GM18498 (cell line): ENCODE data around the gene FCHSD2.
A peak's percentile ranks its signal among the peaks of the same experiment; 100 is the strongest.

ENCODE experiments used
- ATAC-seq: cut with Tn5 transposase; IDR thresholded peaks from one replicate; pipeline ENCODE4 v1.9.1; 2021; ENCODE audit warnings: mild to moderate bottlenecking, moderate library complexity; ENCODE audit not compliant: unreplicated experiment

FCHSD2 gene

GRCh38 chr11:73172992-73173656, 31.0 kb upstream of the FCHSD2 start:
- ATAC-seq: no peak

DNA sequence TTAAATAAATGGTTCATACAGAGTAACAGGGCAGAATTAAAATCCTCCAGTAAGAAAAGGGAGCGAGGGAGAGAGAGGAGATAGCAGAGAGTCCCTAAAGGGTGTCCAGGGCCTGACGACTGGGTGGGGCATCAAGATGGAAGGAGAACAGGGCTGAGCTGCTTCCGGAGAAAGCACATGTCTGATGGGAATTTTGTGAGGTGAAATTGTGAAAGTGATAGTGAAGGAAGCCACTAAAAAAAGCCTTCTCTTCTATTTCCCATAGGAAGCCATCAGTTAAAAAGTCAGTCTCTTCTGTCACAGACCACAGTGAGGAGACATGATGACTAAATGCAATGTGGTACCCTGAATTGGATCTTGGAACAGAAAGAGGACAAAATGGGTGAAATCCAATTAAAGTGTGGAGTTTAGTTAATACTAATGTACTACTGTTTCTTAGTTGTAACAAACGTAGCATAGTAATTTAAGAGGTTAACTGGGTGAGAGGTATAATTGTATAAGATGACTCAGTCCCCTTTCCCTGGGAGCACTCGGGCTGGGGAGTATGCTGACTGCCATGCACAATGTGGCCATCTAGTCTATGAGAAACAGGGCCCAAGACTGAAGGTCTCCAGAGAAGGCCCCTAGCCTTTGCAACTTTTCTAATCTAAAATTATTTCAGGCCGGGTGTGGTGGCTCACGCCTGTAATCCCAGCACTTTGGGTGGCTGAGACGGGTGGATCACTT, 29.5 kb upstream of the FCHSD2 start:
- no peak for ATAC-seq

DNA sequence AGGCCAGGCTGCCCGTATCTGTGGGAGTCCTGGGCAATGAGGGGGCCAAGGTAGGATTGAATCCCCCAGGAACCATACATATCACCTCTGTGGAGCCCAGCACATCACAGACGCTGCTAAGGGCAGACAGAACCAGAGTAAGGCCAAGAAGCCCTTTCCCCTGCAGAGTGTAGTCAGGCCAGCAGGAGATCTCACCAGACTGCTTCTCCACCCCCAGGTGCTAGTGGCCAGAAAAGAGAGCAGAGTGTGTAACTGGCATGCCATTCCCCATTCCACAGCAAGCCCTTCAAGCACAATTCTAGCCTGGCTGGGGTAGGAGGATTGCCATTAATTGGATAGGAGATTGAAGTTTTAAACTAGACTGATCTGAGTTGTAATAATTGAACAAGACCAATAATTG, 28.0 kb upstream of the FCHSD2 start:
- ATAC-seq: no peak

DNA sequence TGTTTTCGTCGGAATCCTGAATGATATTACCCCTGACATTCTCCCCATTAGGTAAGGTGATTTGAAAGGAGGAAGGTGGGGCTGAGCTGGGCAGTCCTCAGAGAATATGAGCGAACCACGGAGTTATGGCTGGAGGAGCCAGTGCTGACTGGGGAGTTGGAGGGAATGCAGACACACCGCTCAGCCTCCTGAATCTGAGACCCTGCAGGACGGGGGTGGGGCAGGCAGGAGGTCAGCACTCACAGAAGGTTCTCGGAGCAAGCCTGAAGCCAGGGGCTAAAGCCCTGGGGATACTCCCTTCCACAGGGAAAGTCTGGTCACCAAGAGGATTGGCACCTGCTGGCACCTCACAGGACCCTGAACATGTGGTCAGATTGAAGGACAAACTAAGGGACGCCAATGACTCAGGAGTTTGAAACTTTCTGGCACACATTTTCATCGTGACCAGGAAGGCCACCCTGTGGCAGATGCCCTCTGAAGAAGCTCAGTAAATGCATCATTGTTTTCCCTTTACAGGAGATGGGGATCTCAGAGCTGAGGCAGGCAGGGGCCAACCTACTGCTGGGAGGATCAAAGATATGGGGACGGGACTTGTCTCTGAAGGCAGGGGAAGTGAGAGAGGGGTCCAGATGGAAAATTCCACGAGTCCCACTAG, 26.9 kb upstream of the FCHSD2 start:
- no peak for ATAC-seq

- no peak for ATAC-seq
Measured at GRCh38 chr11:73167363-73167954, 25.3 kb upstream of the FCHSD2 start.

- no peak for ATAC-seq
Measured at GRCh38 chr11:73164803-73165540, 22.9 kb upstream of the FCHSD2 start.

DNA sequence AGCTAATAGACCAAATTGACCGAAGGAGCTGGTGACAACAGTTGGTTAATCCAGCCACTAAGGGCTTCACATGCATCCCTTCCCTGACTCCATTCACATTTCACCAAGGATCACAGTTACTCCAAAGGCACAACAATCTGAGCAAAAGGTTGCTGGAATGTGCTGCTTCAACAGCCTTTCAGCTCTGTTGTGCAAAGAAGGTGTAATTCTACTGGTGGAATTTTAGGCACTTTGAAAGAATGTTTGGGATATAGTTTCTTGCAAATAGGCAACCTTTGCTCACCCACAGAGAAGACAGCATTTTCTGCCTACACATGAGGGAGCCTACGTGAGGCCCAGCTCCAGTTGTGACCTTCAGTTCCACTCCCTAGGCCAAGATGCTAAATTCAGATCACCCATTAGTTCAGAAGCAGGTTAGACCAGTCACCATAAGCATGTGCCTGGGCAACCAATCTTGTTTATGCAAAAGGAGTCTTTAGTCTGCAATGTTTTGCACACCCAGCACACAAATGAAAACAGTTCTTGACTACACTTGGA, 21.6 kb upstream of the FCHSD2 start:
- ATAC-seq: no peak

- ATAC-seq: no peak
Measured at GRCh38 chr11:73162196-73162740, 20.1 kb upstream of the FCHSD2 start.

DNA sequence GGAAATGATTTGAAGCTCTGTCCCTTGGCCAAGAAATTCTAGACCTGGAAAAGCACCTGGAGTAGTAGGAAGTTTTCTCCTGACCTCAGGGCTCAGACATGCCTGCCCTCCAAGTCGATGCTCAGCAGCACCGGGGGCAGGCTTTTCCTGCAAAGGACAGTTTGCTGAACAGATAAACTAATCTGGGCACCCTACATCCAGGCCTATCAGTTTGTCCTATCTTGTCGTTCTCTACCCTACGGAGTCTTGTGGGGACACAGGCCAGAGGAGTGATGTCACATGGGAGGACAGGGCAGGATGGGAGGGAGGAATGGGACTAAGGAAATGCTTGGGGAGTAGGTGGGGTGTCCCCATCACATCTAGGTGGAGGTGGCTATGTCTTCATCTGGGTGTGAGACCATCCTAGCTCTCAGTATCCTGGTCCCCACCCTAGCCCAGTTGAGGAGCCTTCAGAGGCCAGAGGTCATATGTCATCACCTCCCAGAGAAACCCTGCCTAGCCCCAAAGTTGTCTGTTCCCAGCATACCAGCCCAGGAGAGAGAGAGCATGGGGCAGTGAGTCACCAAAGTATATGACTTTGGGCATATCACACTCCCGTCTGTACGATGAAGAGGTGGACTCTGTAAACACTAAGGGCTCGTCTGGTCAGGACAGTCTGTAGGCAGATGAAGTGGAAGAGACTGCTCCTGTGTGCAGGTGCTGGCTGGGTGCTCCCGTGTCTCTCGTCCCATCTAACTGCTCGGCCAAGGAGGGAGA, 18.1 kb upstream of the FCHSD2 start:
- no peak for ATAC-seq

GRCh38 chr11:73159297-73159696, 17.2 kb upstream of the FCHSD2 start:
- ATAC-seq: no peak

DNA sequence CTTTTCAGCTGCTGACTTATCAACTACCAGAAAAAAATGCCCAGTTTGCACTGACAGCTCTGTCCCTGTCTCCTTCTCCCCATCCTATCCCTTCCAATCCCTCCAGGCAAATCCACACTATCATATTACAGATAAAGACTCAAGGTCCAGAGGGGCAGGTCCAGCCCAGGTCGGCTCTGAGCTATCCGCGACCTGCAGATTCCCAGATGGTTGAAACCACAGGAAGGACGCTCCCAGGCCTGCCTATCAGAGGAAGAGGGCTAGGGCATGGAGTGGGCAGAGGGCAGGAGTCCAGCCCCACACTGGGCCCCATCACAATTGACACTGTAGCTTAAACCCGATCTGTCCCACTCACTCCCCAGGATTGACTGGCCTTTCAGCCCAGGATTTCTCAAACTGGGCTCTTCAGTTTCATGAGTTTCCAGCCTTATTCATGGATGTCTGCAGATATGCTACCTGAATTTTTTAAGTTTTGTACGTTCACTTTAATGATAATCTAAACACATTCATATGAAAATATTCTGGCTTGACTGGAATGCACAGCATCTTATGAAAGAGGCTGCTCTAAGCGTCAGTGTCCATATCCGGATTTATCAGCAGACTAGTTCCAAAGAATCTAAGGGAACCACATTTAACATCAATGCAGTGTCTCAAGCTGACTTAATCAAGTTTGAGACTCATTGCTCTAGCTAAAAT, 16.4 kb upstream of the FCHSD2 start:
- no peak for ATAC-seq

- ATAC-seq: peak; percentile 30
Measured at GRCh38 chr11:73157101-73158010, 15.2 kb upstream of the FCHSD2 start.

DNA sequence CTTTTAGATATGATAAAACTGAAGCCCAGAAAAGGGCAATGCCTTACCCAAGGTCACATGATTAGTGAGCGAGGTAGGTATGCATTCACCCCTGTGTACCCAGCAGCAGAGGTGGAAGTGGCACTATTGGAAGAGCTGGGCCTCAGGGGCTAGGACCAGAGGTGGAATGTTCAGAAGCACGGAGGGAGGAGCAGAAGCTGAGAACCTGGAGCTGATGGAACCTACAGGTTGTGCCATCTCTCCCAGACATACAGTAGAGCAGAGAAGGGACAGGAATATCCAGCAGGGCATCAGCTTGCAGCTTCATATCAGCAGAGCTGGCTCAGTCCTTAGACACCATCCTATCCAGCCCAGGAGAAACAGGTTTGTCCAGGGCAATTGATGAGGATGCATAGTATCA, 14.6 kb upstream of the FCHSD2 start:
- ATAC-seq: no peak

GRCh38 chr11:73156114-73156513, 14.0 kb upstream of the FCHSD2 start:
- ATAC-seq: no peak

DNA sequence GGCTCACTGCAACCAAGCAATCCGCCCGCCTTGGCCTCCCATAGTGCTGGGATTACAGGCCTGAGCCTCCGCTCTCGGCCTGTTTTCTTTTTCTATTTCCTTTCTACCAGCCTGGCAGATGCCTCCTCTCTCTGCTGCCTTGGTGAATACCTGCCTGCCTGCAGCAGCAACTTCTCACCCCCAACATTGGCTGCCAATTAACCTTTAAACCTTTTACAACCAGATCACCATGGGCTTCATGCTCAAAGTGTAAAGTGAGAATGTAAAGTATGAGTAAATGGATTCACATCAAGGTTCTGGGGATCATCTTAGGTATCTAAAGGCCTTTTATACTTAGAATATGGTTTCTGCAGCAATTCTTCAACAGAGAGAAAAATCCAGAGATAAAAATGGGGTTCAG, 13.0 kb upstream of the FCHSD2 start:
- no peak for ATAC-seq

- peak; percentile 41 for ATAC-seq
Measured at GRCh38 chr11:73154178-73154577, 12.1 kb upstream of the FCHSD2 start.

DNA sequence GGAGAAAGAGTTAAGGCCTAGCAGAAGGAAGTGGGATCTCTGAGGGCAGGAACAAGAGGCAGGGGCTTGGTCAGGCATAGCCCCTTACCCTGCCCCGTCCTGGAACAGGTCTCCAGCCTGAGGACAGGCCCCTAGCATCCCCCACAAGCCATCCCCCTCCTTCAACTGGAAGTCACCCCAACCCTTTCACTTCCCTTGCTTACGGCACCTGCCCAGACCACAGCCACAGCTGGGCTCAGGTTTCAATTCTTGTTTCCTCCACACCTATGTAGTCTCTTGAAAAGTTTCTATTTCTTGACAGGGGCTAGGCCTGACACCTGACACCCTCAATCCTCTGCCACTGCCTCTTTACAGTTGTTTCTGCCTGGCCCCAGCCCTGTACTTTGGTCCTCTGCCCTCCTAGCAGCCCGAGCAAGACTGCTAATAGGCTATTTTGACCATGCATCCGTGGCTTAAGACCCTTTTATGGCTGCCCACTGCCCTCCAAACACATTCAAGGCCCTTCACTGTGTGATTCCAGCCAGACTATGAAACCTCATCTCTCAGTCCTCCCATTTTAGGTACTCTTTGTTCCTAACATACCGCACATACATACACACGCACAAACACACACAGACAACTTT, 10.9 kb upstream of the FCHSD2 start:
- ATAC-seq: peak; percentile 76
